ENCODE data around the gene FCHSD2.
"Not testable (repeated sequence)": the region's sequence is repeated elsewhere in the genome, so short reads cannot be mapped to it uniquely, and the experiment has no call there.

FCHSD2 gene

DNA sequence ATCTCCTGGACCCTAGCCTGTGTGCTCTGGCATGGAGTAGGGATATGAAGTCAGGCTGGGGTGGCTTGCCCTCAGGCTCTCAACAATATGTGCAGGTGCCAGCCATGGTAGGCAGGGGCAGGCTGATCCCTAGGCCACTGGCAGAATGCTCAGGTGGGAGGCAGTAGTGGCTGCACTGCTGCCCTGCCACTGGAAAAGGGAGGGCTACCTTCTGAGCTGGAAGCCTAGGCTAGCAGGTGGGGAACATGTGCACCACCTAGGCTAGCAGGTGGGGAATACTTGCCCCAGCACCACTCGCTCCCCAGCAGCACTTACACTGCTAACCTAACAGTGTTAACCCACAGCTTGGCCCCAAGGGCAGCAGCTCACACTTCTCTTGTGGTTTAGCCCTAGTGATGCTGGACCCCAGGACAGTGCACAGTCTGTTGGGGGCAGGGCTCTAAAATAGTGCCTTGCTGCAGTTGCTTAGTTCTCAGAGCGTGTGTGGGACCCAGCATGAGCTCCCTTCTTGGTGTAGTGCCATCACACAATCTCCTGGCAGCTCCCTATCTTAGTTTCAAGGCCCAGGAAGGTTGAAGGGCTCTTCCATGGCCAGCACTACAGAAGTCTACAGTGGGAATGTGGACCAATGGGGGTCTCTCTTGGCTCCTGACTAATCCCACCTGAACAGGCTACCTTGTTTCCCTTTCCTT is 130.8 kb downstream of the FCHSD2 start:
- no peak for DNase-seq (ENCODE audit: low spot score)

DNA sequence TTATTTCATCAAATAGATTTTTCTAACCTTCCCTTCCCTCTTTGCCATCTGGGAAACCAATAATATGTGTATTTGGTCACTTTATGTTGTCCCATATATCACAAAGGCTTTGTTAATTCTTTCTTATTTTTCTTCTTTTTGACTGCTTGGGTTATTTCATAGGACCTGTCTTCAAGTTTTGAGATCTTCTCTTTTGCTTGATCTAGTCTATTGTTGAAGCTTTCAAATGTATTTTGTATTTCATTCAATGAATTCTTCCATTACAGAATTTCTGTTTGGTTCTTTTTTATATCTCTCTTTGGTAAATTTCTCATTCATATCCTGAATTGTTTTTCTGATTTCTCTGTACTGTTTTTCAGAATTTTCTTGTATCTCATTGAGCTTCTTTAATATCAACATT is 132.1 kb downstream of the FCHSD2 start:
- DNase-seq (ENCODE audit: low spot score) = no peak

DNA sequence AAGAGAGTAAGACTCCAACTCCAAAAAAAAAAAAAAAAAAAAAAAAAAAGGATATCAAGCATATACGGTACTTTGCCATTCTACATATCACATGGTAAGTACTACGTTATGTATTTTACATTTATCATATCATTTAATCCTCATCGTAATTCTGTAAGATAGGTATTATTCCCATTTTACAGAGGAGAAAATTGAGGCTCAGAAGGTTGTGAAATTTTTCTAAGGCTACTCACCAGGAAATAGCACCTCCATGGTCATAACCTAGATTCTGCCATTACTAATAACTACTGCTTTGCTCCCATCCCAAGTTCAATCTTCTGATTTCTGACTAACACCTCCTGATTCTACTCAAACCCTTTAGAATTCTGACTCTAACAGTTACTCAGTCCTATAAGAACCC is 138.0 kb downstream of the FCHSD2 start:
- no peak for DNase-seq (ENCODE audit: low spot score)

DNA sequence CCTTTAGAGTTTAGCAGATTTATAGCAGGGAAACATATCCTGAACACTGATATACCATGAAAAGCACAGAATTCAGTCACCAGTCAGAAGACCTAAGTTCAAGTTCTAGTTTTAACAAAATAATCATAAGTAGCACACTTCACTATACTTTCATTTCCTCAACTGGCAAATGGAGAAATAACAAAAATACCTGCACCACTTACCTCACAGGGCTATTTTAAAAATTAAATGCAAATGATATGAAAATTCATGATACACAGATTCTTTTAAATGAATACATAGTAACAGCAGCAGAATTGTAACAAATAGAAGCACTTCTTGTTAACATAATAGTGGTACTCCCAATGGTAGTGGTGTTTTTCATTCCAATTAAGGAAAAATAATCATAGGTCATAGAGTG is 139.0 kb downstream of the FCHSD2 start:
- DNase-seq (ENCODE audit: low spot score) = no peak

DNA sequence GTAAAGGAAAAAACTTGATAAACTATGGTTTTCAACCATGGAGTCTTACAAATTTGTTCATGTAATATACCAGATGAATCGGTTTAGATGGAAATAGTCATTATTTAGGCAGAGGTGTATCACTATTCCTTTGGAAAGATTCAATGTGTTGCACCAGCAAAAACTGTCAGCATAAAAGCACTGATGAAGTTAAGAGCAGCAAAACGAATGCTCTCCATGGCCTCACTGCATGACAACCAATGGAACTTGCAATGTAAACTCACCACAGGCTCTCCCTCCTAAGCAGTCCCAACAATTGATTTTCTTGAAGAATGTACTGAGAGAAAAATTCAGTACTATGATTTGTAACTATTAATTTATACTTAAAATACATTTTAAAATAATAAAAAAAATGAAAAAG is 139.9 kb downstream of the FCHSD2 start:
- no peak for DNase-seq (ENCODE audit: low spot score)

DNA sequence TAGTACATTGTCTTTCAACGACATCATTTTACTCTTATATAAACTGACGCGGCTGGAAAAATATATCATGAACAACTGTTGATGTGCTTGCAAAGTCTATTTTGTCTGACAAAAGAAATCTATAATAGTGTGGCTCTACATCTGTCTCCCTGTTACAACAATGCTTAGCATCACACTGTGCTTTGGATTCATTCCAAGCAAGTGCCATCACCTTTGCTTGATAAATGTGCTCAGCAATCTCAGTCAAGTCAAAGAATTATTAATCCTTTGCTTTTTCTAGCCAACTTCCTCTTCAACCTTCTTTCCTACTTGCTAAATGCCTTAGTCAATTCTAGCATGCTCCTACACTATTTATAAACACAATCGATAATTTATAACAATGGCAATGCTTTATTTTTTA is 140.5 kb downstream of the FCHSD2 start:
- DNase-seq (ENCODE audit: low spot score) = no peak

DNA sequence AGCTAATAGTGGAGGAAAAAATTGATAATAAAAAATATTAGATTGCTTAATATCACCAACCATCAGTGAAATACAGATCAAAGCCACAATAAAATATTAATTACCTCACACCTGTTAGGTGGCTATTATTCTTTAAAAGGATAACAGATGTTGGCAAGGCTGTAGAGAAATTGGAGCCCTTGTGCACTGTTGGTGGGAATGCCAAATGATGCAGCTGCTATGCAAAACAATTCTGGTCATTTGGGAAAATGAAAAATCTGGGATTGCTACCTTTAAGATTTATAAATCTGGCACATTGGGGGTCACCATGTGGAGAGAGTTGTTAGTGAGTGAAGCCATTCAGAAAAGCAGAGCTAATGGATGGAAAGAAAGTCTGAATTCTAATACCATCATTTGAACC is 143.4 kb downstream of the FCHSD2 start:
- no peak for DNase-seq (ENCODE audit: low spot score)

DNA sequence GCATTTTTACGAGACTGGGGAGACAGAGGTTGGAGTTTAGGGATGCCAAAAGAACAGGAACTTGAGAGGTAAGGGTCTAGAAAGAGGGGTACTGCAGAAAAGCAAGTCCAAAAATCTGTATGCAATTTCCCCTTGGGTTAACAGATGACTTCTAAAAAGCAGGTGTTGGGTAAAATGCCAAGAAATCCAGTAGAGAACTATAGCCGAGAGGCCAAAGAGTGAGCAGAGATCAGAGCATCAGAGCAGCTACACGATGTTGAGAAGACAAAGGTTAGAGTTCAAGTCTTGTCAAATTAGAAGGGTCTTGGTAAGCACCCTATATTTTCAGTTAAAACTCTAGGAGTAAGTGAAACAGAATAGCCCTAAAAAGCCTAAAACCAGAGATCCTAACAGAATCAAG is 145.2 kb downstream of the FCHSD2 start:
- no peak for DNase-seq (ENCODE audit: low spot score)

DNA sequence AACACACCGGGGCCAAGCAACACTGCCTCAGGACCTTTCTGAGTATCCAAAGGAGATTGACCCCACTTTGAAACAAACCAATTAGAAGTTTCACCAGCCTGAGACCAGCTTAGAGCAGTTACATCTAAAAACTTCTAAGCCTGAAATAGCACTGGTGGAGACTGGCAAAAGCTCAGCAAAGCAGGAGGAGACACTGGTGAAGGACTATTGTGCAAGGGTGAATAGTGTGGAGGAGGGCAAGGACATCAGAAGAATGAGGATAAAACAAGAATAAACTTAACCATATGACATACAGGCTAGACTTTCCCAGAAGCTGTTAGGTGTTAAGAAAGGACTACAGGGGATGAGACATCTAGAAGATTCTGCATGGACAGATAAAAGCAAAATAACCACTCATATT is 152.4 kb downstream of the FCHSD2 start:
- DNase-seq (ENCODE audit: low spot score) = no peak

DNA sequence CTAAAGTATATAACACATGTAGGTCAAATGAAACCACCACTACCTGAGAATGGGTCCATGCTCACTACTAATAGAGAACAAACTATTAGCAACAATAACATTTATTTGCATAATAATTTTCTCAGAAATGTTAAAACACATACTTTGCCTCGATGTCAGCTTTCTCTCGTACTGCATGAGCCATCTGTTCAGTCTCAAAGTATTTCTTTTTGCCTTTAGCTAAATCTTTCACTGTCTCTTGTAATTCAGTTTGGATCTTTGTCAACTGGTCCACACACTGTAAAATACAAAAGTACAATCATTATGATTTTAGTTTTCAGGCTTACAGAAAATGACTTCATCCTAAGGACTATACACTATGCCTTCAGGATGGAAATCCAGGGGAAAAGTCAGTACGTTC is 153.3 kb downstream of the FCHSD2 start:
- DNase-seq (ENCODE audit: low spot score) = no peak

DNA sequence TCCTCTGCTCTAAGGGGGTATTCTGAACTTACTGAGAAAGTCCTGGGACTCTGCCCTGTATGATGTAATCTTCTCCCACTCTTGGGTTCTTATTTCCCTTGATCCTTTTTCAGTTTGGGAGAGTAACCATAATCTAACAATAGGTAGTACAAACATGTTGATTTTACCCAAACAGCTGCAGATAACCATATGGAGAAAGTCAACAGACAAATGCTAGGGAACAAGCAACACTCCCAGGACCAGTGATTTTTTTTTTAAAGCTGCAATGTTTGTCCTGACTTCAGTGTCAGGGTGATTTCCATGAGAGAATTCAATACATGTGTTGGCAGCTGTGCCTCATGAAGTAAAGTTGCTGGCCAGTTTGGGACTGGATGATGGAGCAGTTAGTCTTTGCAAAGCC is 156.5 kb downstream of the FCHSD2 start:
- no peak for DNase-seq (ENCODE audit: low spot score)

DNA sequence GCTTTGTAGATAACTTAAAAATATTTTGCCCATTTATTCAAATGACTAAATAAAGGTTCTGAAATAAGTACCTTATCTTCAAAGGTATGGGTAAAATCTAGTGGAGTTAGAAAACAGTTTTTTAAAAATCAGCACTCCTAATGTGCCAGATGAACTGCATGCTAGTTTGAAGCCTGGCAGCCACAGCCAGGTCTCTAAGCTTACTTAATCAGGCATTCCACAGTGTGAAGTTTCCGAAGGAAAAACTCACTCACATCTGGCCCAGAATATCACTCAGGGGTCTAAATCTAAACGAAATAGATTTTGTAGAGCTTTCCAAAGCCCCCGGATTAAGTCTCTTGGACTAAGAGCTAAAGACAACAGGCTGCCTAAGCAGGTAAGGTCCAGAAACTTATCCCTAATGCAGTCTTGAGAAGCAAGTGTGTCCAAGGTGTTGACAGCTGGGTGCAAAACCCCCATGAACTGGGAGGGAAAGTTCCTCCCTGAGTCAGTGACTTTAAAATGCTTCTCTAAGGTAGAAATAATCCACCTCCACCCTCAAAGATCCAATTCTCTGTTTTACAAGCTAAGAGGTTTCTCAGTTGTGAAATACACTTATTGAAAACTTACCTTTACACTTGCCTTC is 157.6 kb downstream of the FCHSD2 start:
- DNase-seq (ENCODE audit: low spot score) = no peak

DNA sequence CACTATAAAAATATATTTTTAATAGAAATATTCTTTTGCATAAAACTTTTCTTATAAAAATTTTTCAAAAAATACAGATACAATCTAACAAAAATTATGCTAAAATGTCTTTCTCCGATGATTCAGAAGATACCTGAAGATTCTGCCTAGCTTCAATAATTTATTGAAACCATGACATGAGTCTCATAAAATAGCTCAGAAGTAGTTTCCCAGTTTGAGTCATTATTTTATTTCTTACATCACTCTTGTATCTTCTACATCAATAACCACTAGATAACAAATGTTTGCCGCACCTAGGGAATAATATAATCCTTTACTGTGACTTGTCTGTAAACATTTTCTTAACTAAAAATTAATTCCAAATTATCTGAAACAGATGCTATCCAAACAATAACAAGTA is 158.6 kb downstream of the FCHSD2 start:
- no peak for DNase-seq (ENCODE audit: low spot score)

DNA sequence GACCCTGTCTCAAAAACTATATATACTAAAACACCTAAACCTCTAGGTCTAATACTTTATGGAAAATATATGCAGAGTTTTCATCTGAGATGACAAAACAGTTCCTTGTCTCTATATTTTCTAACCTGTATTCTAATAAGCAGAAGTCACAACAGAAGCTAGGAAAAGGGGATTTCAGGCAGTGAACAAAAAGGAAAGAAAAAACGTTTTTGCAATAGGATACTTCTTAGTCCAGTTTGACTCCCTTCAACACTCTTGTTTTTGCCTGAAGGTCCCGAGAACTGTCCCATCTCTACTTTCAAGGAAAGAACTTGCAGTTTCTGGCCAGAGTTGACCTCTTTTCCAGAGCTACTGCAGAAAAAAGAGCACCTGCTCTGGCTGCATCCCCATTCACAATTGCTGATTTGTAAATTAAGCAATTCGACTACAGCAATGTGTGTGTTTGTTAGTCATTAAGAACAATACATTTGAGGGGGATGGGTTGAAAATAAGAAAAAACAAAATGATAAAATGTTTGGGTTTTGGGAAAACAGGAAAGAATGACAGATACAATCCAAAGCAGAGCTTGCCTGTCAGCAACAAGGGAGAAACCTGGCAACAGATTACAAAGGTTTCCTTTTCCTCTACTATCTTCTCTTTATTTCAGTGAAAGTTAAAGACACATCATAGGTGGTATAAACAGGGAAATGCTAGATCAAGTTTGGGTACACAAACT is 160.0 kb downstream of the FCHSD2 start:
- DNase-seq (ENCODE audit: low spot score) = no peak

DNA sequence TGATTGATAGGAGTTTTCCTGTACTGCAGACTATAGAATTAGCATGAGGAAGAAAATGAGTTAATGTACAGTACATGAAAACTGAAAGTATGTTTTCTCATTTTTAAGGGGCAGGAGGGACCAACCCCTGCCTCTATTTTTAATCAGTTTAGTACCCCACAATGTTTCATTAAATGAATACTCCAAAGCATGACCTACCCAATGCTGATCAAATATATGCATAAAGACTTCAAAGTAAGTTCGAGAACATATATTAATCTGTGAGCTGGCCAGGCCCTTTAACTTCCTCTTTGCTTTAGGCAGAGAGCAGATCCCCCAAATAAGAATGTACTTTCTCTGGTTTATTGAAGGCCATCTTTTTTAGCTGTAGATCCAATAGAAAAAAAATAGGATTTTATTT is 161.0 kb downstream of the FCHSD2 start:
- DNase-seq (ENCODE audit: low spot score) = no peak

DNA sequence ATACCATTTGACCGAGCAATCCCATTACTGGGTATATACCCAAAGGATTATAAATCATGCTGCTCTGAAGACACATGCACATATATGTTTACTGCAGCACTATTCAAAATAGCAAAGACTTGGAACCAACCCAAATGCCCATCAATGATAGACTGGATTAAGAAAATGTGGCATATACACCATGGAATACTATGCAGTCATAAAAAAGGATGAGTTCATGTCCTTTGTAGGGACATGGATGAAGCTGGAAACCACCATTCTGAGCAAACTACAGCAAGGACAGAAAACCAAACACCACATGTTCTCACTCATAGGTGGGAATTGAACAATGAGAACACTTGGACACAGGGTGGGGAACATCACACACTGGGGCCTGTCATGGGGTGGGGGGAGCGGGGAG is 164.3 kb downstream of the FCHSD2 start:
- not testable (repeated sequence) for DNase-seq (ENCODE audit: low spot score)

DNA sequence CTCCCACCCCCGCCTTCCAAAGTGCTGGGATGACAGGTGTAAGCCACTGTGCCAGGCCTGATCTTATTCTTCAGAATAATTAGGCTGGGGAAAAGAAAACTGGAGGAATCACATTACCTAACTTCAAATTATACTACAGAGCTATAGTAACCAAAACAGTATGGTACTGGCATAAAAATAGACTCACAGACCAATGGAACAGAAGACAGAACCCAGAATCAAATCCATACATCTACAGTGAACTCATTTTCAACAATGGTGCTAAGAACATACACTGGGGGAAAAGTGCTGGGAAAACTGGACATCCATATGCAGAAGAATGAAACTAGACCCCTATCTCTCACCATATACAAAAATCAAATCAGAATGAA is 165.6 kb downstream of the FCHSD2 start:
- DNase-seq (ENCODE audit: low spot score) = not testable (repeated sequence)

DNA sequence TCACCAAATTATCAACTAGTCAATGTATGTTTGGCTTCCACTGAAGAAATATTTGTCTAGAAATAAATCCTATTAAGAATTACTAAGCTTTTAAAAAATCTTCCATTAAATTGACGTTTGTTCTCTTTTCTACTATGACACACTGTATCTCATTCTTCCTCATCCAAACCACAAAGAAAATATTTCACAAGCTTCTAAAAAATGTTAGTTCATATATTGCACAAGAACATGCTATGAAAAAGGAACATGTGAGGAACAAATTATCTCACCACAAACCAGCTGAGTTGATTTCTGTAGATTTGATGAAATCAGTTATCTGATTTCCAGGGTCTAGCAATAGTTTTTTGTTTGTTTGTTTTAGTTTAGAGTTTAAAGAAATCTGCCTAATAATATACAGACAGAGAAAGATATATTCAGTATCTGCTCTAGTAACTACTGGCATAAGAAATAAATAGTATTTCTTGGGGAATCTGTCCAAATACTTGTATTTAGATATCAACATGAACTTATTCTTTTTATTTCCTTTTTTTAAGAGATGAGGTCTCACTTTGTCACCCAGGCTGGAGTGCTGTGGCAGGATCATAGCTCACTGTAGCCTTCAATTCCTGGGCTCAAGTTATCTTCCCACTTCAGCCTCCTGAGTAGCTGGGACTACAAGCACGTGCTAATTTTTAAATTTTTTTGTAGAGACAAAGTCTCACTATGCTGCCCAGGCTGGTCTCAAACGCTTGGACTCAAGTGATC is 166.2 kb downstream of the FCHSD2 start:
- DNase-seq (ENCODE audit: low spot score) = no peak

DNA sequence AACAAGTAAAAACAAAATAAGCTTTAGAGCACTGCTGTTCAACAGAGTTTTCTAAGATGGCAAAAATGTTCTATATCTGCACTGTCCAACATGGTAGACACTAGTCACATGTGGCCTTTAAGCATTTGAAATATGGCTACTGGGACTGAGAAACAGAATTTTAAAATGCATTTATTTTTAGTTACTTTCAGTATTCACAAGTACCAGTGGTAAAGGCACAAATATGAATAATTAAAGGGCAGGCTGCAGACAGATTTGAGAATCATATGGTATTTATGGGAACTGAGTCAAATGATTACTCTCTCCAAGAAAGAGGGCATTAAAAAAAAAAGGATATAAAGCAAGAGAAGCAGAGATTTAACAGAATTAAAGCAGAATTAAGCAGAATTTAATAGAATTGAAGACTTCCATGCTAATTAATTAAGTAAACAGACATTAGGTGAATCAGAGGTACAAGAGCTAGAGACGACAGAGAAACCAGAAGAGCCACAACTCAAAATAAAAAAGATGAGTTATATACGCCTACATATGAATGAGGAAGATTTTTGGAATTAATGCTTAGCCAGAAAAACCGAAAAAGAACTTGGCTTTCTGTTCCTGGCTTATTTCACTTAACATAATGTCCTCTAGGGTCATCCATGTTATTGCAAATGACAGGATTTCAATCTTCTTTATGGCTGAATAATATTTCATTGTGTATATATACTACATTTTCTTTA is 167.5 kb downstream of the FCHSD2 start:
- no peak for DNase-seq (ENCODE audit: low spot score)

DNA sequence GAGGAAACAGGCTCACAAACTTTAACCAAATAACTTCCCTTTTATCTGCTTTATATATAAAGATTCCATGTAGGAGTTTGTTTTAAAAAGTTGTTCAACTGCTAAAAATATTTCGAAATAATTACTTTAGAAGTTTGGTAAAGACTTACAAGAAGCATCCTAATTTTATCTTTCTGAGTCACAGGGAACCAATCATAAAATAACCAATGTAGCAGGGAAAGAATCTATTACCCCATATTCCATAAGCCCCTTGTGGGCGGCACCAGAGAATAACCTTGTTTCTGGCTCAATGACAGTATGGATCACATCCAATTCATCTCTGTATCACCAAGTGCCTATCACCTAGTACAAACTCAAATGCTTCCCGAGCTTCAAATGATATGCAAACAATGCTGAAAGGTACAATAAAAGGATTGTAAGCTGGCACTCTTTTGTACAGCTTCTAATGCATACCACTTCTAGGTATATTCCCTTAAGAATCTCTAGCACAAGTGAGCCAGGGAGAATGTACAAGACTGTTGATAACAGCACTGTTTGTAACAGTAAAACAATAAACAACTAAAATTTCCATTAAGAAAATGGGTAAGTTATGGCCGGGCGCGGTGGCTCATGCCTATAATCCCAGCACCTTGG is 169.5 kb downstream of the FCHSD2 start:
- DNase-seq (ENCODE audit: low spot score) = no peak
